ENCODE measurements around the gene NAPA. TPM values are rescaled to one million over a fixed set of nuclear protein-coding genes. Genes with fewer than 3 reads are reported as not detected.

Gene NAPA
- total RNA-seq, 1 donor from 2014 or later = 54.7 TPM

DNA sequence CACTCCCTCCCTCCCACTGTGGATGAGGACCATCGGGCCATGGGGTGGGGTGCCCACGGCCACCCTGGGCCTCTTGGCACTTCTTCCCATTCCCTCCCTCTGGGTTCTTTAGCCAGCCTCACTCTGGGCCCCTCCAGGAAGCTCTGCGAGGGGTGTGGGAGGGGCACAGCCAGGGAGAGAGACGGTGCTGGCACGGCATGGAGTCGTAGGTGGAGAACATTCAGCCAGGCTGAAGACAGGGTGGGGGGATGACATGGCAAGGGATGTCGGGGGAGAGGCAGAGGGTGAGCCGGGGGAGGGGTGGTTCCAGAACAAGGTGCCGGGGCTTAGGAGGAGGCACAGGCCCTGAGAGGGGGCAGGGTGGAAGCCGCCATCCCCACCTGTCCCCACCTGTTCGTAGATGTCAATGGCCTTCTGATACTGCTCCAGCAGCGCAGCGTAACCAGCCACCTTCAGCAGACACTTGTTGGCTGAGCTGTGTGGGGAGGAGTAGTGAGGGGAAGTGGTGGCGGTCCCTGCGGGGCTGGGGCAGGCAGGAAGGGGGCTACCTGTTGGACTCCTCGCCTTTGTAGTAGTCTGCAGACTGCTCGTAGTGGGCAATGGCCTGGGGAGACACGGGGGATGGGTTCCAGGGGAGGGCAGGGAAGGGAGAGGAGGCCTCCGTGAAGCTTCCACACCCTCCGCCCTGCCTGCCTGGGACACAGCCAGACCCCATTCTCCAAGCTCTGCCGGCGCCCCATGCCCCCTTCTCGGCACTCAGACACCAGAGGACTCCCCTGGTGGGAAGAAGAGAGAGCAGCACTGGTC lies 22.1 kb downstream of the NAPA start:
- Mint-ChIP-seq H3K9me3 (no peaks in the 10 kb centered on the region), H3K27me3 (ENCODE audit: low read depth) (no peaks in the 10 kb centered on the region), H3K36me3 (peaks cover 2% of the 10 kb centered on the region), H3K27ac (no peak overlapping the region), H3K4me1 (no peaks in the 10 kb centered on the region), H3K4me3 (no peak overlapping the region)
- DNase-seq (ENCODE audit: low spot score in 2 of 2, unreplicated experiment in 2 of 2) = no peak
- TF ChIP-seq CTCF (IDR thresholded peaks at IDR 0.05; ENCODE audit: unreplicated experiment) = no peak

DNA sequence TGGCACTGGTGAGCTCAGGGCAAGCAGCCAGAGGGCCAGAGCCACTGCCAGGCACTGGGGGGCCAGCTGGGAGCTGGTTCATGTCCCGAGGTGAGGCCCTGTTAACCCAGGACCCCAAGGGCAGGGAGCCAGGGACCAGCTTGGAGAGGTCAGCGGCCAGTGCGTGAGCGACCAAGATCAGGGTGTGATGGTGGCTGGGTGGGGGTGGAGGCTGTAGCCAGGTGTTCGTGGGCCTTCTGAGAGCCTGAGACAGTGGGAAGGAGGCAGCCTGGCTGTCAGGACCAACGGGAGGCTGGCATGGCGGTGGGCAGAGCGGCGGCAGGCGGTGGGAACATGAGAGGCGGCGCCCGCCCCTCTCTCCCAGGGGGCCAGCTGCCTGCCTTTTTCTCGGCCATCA lies 22.7 kb downstream of the NAPA start:
- H3K36me3 Mint-ChIP-seq = peaks cover 2% of the 10 kb centered on the region

GRCh38 chr19:47491358-47492136 lies 23.3 kb downstream of the NAPA start:
- no peaks in the 10 kb centered on the region for H3K27me3 Mint-ChIP-seq (ENCODE audit: low read depth)
- TF ChIP-seq CTCF (IDR thresholded peaks at IDR 0.05; ENCODE audit: unreplicated experiment) = no peak
- H3K4me1 Mint-ChIP-seq = no peaks in the 10 kb centered on the region
- no peak overlapping the region for H3K27ac Mint-ChIP-seq
- H3K4me3 Mint-ChIP-seq = no peak overlapping the region
- H3K36me3 Mint-ChIP-seq = no peaks in the 10 kb centered on the region
- H3K9me3 Mint-ChIP-seq = no peaks in the 10 kb centered on the region
- DNase-seq (ENCODE audit: low spot score in 2 of 2, unreplicated experiment in 2 of 2) = no peak

More for the DNA sequence above, 22.7 kb downstream of the NAPA start:
- H3K9me3 Mint-ChIP-seq = no peaks in the 10 kb centered on the region
- H3K27me3 Mint-ChIP-seq (ENCODE audit: low read depth) = no peaks in the 10 kb centered on the region
- no peak overlapping the region for H3K4me3 Mint-ChIP-seq
- no peaks in the 10 kb centered on the region for H3K4me1 Mint-ChIP-seq
- no peak for TF ChIP-seq CTCF (IDR thresholded peaks at IDR 0.05; ENCODE audit: unreplicated experiment)
- H3K27ac Mint-ChIP-seq = no peak overlapping the region
- DNase-seq (ENCODE audit: low spot score in 2 of 2, unreplicated experiment in 2 of 2) = no peak

DNA sequence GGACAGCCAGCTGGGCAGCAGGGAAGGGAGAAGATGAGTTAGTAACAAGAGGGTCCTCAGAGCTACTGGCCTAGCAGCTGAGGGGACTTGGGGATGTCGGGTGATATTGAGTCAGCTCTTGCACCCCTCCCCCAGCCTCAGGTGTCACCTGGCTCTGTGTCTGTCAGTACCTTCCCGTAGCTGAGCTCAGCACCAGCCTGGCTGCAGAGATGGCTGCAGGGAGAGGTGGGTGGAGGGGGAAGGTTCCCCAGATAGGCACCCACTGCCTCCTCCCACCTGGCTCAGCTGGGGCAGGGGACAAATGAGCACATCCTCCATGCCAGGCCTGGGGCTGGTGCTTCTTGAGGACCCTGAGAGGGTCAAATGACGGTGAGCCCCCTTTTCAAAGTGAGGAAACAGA lies 24.0 kb downstream of the NAPA start:
- Mint-ChIP-seq H3K9me3 (no peaks in the 10 kb centered on the region), H3K27ac (no peak overlapping the region), H3K4me3 (no peak overlapping the region), H3K27me3 (ENCODE audit: low read depth) (no peaks in the 10 kb centered on the region), H3K36me3 (no peaks in the 10 kb centered on the region), H3K4me1 (no peaks in the 10 kb centered on the region)
- DNase-seq (ENCODE audit: low spot score in 2 of 2, unreplicated experiment in 2 of 2) = no peak
- no peak for TF ChIP-seq CTCF (IDR thresholded peaks at IDR 0.05; ENCODE audit: unreplicated experiment)

DNA sequence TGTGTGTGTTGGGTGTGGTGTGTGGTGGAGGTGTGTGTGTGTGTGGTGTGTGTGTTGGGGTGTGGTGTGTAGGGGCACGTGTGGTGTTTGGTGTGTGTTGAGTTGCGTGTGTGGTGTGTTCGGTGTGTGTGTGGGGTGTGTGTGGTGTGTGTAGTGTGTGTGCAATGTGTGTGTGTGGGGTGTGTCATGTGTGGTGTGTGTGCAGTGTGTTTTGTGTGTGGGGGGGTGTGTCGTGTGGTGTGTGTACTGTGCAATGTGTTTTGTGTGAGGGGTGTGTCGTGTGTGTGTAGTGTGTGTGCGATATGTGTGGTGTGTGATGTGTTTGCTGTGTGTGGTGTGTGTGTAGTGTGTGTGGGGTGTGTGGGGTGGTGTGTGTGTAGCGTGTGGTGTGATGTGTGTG lies 24.8 kb downstream of the NAPA start:
- no peak overlapping the region for H3K4me3 Mint-ChIP-seq
- no peak for DNase-seq (ENCODE audit: low spot score in 2 of 2, unreplicated experiment in 2 of 2)
- no peak for TF ChIP-seq CTCF (IDR thresholded peaks at IDR 0.05; ENCODE audit: unreplicated experiment)
- no peaks in the 10 kb centered on the region for H3K27me3 Mint-ChIP-seq (ENCODE audit: low read depth)
- H3K27ac Mint-ChIP-seq = no peak overlapping the region
- peaks cover 1% of the 10 kb centered on the region for H3K4me1 Mint-ChIP-seq
- no peaks in the 10 kb centered on the region for H3K9me3 Mint-ChIP-seq
- H3K36me3 Mint-ChIP-seq = peaks cover 3% of the 10 kb centered on the region

Data from mesothelial cell of epicardium (in vitro differentiated cells).